ENCODE results near the gene ANTKMT.
"Not testable (repeated sequence)": the region's sequence is repeated elsewhere in the genome, so short reads cannot be mapped to it uniquely, and the experiment has no call there.

The ANTKMT gene

GRCh38 chr16:728131-728889, 7.4 kb downstream of the ANTKMT start:
- DNase-seq (ENCODE audit: low read depth in 2 of 2): peak in 1 of 2 donors; percentile 50

DNA sequence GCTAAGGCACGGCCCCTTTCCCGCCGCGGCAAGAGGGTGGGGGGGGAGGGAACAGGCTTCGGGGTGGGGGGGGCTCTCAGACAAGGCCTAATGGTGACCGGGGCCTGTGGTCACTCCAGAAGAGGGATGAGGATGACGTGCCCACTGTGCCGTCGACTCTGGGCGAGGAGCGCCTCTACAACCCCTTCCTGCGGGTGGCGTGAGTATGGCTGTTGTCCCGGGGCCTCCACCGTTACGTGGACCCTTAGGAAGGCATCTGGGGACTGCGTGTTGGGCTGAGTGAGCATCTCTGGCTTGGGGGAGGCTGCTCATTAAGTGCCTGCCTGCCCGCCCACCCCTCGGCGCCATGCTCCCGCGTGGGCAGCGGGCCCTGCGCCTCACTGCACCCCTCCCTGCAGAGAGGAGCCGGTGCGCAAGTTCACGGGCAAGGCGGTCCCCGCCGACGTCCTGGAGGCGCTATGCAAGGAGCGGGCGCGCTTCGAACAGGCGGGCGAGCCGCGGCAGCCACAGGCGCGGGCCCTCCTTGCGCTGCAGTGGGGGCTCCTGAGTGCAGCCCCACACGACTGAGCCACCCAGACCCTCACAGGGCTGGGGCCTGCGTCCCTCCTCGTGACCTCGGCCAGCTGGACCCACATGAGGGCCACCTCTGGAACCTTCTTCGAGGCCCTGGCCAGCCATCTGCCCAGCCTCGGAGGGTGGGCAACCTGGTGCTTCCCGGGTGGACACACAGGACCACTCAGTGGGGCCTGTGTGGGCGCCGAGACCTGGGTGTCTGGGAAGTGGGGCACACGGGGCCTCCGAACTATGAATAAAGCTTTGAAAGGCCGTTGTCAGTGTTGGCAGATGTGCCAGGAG, 8.2 kb downstream of the ANTKMT start:
- no peak for DNase-seq (ENCODE audit: low read depth in 2 of 2)

GRCh38 chr16:729768-730665, 9.1 kb downstream of the ANTKMT start:
- DNase-seq (ENCODE audit: low read depth in 2 of 2): no peak

DNA sequence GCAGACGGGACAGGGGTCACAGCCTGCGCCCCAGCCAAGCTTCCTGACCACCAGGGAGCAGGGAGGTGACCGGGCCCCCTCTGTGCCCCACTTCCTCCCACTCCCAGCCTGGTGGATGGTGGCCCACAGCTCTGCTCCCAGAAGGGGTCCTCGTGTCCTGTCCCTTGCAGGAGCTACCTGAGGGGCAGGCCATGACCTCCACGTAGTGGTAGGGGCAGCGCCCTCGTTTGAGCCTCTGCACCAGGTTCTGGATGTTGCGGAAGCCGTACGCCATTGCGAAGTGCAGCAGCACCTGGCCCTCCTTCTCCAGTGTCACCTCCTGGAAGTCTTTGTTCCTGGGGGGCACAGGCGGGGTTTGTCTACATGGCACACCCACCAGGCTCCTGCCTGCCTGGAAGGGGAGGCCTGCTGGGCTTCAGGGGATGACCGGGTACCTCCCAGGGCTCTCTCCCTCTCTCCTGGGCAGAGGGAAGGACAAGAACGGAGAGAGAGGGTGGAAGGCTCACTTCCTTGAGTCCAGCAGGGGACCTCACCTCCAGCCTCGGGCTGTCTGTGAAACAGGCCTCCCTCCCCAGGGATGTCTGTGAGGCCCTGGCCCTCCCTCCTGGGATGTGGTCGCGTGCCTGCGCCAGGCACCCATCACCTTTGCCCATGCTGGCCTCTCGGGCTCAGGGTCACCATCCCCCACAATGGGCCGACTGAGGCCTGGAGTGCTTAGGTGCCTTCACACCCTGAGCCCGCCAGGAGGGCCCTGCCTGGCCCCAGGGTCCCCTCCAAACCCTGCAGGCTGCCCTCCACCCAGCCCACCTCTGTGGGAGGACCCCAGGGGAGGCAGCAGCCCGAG, 9.9 kb downstream of the ANTKMT start:
- no peak for DNase-seq (ENCODE audit: low read depth in 2 of 2)

GRCh38 chr16:732332-732731, 11.4 kb downstream of the ANTKMT start:
- no peak for DNase-seq (ENCODE audit: low read depth in 2 of 2)

DNA sequence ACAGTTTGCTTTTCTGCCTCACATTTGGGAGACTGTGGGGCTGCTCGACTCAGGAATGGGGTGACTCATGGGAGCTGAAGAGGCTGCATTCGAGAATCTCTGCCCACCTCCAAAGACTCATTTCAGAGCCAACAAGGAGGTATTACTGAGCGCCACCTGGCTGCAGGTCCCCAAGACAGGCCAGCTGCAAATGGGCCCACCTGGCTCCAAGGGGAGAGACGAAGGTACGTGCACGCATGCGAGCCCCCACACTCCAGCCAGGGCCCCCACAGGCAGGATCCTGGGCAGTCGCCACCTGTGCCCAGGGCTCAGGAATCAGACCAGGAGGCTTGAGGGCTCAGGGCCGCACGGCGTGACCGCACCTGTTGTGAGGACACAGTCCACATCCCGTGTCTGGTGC, 12.0 kb downstream of the ANTKMT start:
- DNase-seq (ENCODE audit: low read depth in 2 of 2): no peak

GRCh38 chr16:733382-734207, 12.6 kb downstream of the ANTKMT start:
- DNase-seq (ENCODE audit: low read depth in 2 of 2): no peak

DNA sequence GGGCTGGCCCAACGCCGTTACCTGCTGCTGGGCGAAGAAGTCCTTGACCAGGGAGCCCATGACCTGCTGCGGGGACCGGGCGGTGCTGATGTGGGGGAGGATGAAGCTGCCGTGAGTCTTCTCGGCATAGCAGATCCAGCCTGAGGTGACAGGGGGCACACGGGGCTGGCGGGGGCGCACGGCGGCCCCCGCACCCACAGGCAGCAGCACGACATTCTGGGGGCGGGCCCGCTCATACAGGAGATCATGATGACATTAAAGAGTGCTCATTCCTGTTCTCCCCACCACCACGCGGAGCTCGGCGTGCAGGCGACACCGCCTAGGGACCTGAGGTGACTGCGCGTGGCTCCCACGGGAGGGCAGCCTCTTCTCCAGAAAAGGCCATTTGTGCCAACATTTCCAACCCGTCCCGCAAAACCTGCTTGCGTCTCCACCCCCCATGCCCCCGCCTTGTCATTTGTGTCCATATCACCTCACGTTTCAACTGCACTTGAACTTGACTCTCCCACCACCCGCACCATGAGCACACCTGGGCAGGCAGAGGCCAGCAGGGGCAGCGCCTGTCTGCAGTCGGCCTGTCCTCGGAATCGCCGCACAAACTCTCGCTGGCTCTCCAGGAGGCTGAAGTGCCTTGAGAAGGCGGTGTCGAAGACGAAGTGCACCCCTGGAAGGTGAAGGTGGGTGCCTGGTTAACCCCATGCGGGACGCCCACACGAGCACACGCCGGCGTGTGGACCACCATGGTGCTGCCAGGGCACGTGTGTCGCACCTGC, 13.4 kb downstream of the ANTKMT start:
- no peak for DNase-seq (ENCODE audit: low read depth in 2 of 2)

DNA sequence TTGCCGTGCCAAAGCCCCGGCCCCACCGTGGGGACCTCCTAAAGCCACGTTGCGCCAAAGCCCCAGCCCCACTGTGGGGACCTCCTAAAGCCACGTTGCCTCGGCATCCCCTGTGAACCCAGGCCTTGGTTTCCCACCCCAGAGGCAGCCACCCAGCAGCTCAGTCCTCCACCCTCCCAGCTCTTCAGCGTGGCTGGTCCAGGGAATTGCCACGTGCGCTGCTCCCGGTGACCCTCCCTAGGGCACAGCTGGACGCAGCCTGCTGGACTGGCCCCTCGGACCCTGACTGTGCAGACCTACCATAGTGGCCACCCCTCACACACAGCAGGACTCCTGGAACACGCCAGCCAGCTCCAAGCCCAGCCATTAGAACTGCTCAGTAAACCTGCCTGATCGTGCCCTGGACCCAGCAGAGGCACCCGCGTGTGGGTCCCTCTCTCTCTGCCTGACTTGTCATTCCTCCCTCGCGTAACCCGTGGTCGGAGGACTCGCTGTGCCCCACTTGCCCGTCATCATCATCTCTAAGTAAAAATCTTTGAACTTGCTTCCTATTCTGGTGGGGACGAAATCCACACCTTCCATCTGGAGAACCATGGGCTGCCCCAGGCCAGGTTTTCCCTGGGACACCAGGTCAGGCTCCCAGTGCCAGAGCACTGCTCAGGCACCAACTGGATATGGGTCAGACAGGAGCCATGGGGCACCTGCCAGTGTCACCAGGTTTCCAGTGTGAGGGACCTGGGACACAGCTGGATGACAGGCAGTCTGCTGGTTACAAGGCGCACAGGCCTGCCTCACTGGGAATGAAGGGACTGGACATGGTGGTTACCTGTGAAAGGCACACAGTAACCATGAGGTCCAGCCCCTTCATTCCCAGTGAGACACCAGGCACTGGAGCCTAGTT, 14.3 kb downstream of the ANTKMT start:
- DNase-seq (ENCODE audit: low read depth in 2 of 2): no peak

DNA sequence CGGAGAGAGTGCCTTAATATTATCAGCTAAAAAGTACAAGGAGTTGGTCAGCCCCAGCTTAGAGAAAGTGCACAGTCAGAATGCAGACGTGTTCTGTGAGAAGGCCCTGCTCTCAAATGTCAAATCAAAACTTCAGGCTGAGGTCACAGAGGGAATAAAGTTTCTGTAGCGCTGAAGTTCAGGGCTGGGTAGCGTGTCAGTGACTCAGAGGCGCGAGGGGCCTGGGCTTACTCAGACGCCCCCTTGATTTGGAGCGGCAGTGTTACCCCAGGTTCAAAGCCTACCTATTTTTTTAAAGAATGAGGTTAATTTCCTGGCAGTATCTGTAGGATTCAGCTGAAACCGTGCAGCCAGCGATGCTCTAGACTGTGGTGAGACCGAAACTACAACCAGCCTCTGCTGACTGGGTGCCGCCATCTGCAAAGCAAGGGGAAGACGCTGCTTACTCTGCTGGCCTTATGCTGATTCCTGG, 15.1 kb downstream of the ANTKMT start:
- peak in 1 of 2 donors; percentile 68 for DNase-seq (ENCODE audit: low read depth in 2 of 2)

DNA sequence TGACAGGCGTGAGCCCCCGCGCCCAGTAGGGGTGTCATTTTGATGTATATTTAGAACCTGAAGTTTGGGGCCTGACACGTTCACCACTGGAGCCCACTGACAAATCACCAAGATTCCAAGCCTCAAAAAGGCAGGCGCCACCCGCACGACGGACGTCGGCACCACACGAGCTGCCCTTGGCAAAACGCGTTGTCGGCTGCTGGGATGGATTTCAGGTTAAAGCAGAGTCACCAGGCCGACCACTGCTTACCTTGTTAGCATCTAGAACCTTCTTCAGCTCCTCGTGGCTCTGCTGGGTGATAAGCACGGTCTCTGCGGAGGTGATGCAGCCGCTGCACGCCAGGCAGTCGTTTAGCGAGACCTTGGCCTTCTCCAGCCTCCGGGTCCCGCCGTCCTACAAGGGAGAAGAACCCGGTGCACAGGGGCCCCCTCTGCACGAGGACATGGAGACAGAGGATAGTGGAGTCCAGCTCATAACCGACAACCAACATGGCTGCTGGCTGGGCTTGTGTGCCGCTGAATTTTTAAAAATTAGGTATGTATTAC, 16.1 kb downstream of the ANTKMT start:
- no peak for DNase-seq (ENCODE audit: low read depth in 2 of 2)

DNA sequence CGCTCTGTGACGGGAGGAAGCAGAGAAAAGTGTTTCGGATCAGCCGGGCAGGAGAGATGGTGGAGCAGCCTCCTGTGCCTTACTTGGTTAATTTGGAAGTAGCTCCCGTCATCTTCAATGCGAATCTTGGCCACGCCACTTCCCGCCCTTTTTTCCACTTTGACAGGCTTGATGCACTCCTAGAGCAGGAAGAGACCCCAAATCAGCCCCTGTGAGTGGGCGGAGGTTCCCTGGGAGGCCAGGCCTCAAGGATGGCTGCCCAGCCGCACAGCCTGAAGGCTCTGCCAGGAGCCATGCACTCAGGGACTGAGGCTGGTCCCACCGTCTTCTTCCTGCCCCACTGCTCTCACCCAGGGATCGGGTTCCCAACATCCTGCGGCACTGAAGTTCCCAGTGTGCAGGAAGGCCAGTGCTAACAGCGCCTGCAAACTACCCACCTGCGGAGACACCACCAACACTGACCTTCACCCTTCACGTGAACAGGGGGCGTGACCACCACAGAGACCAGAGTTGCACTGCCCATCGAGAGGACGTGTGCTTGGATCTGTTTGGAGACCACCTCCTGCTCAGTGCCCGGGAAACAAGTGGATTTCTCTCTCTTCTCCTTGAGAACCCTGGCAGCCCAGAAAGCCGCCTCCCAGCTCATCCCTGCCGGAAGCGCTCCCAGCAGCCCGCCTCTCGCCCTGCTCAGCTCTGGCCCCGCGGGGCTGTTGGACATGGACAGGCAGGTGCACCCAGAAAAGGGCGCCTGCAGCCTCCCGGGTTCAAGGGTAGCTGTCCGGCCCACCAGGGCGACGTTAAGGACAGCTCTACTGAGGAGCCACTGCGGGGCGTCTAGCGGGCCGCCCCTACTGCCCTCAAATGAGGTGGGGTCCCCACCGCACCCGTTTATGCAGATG, 18.9 kb downstream of the ANTKMT start:
- DNase-seq (ENCODE audit: low read depth in 2 of 2): no peak

DNA sequence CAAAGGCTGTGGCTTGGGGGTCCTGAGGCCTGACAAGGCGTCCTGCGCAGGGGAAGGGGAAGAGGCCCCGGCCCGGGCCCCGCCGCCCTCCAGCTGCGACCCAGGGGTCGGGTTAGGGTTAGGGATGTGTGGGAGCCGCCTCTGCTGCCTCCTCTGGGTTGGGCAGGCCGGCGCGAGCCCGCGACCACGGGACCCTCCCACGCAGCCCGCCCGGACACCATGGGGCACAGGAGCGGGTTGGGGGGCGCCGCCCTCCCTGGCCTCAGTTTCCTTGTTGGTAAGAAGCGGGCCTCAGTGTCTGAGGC, 19.5 kb downstream of the ANTKMT start:
- no peak for DNase-seq (ENCODE audit: low read depth in 2 of 2)

DNA sequence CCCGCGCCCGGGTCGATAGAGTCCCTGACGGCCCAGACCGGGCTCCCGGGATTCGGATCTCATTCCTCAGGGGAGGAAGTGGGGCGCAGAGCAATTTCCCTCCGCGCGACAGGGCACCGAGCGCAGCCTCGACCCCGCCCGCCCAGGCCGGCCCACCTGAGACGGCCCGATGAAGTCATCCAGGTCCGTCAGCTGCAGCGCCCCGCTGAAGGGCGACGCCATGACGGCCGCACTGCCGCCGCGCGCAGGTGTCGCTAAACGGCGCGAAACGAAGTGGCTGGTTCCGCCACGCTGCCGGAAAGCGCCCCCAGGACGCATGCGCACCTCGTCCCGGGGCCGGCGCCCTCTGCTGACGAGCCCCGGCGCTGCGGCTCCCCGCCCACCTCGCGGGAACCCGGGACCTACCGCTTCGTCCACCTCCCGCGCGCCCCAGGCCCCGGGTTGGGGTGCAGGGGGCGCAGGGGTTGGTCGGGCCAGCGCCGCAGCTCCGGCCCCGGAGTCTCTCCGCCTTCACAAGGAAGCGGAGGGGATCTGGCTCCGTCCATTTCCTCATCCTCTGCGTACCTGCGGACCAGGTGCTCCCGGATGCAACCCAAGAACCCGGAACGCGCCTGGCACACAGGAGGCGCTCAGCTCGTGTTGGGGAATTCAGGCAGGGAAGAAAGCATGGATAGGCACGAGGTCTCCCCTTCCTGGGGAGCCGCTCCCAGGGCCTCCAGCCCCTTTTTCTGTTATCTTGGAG, 20.0 kb downstream of the ANTKMT start, which contains the start of gene CIAO3:
Gene CIAO3, minus strand, starts transcription at position 234 of the 742 bp plus-strand sequence. Its CDS starts 12 bp downstream, at position 222.
- DNase-seq (ENCODE audit: low read depth in 2 of 2): peak; percentile 86 to 94

GRCh38 chr16:741986-742629, 21.2 kb downstream of the ANTKMT start:
- DNase-seq (ENCODE audit: low read depth in 2 of 2): no peak

GRCh38 chr16:742894-743293, 21.9 kb downstream of the ANTKMT start:
- not testable (repeated sequence) for DNase-seq (ENCODE audit: low read depth in 2 of 2)
